ENCODE results near the gene DCAF8L2.
A peak's percentile ranks its signal among the peaks of the same experiment; 100 is the strongest.
"Not testable (repeated sequence)": the region's sequence is repeated elsewhere in the genome, so short reads cannot be mapped to it uniquely, and the experiment has no call there.

The DCAF8L2 gene

DNA sequence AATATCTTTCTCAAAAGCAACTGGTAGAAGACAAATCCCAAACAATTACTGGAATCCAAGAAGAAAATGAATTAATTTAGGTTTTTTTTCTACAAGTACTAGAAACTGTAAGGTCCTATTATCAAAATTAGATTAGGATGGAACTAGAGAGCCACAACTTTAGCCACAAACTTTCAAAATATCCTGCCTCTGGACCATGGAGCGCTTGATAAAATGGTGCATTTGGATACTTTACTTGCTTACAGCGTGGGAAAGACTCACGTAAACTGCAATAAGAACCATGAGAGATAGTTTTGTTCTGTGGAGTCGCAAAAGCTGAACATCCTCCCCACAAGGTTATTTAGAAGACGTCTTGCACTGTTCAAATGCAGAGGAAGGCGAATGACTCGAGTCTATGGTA lies at the start of gene DCAF8L2:
Gene DCAF8L2, plus strand, starts transcription at position 301 of the 400 bp plus-strand sequence. CDS start 156,552 bp downstream, outside the sequence.
- no peaks in the 10 kb centered on the region for H3K36me3 ChIP-seq (ENCODE audit: control insufficient read depth in 2 of 2, insufficient read depth in 1 of 2, low read length in 2 of 2)
- CTCF ChIA-PET: no interaction called here
- no peaks in the 10 kb centered on the region for H3K9me3 ChIP-seq (ENCODE audit: control insufficient read depth, insufficient read depth, low read depth, low read length)
- no peak for TF ChIP-seq ZNF785 (tag by site-specific recombination; IDR thresholded peaks at IDR 0.05)
- no peak for TF ChIP-seq OVOL3 (tag by site-specific recombination; IDR thresholded peaks at IDR 0.05)
- no peak for TF ChIP-seq ZNF398 (tag by site-specific recombination; IDR thresholded peaks at IDR 0.05)
- no peak for TF ChIP-seq TSHZ1 (tag by site-specific recombination; IDR thresholded peaks at IDR 0.05; ENCODE audit: borderline replicate concordance)
- TF ChIP-seq ZNF423 (tag by site-specific recombination; IDR thresholded peaks at IDR 0.05): no peak
- no peak for TF ChIP-seq ZNF223 (tag by site-specific recombination; IDR thresholded peaks at IDR 0.05)
- TF ChIP-seq ZNF24 (tag by site-specific recombination; IDR thresholded peaks at IDR 0.05): no peak
- no peak for TF ChIP-seq ZBTB1 (tag by site-specific recombination; IDR thresholded peaks at IDR 0.05)
- no peak for TF ChIP-seq ZNF202 (tag by site-specific recombination; IDR thresholded peaks at IDR 0.05; ENCODE audit: borderline replicate concordance)
- no peak for TF ChIP-seq ZNF211 (tag by site-specific recombination; IDR thresholded peaks at IDR 0.05; ENCODE audit: low read depth)
- TF ChIP-seq, protein P1, sequence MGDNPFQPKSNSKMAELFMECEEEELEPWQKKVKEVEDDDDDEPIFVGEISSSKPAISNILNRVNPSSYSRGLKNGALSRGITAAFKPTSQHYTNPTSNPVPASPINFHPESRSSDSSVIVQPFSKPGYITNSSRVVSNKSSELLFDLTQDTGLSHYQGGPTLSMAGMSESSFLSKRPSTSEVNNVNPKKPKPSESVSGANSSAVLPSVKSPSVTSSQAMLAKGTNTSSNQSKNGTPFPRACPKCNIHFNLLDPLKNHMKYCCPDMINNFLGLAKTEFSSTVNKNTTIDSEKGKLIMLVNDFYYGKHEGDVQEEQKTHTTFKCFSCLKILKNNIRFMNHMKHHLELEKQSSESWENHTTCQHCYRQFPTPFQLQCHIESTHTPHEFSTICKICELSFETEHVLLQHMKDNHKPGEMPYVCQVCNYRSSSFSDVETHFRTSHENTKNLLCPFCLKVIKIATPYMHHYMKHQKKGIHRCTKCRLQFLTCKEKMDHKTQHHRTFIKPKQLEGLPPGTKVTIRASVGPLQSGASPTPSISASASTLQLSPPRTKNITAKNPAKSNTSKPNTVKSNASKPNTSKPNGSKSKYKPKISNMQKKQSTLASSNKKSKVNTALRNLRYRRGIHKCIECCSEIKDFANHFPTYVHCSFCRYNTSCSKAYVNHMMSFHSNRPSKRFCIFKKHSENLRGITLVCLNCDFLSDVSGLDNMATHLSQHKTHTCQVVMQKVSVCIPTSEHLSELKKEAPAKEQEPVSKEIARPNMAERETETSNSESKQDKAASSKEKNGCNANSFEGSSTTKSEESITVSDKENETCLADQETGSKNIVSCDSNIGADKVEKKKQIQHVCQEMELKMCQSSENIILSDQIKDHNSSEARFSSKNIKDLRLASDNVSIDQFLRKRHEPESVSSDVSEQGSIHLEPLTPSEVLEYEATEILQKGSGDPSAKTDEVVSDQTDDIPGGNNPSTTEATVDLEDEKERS (tag by site-specific recombination; IDR thresholded peaks at IDR 0.05): no peak
- TF ChIP-seq, protein P2, sequence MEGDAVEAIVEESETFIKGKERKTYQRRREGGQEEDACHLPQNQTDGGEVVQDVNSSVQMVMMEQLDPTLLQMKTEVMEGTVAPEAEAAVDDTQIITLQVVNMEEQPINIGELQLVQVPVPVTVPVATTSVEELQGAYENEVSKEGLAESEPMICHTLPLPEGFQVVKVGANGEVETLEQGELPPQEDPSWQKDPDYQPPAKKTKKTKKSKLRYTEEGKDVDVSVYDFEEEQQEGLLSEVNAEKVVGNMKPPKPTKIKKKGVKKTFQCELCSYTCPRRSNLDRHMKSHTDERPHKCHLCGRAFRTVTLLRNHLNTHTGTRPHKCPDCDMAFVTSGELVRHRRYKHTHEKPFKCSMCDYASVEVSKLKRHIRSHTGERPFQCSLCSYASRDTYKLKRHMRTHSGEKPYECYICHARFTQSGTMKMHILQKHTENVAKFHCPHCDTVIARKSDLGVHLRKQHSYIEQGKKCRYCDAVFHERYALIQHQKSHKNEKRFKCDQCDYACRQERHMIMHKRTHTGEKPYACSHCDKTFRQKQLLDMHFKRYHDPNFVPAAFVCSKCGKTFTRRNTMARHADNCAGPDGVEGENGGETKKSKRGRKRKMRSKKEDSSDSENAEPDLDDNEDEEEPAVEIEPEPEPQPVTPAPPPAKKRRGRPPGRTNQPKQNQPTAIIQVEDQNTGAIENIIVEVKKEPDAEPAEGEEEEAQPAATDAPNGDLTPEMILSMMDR (tag by site-specific recombination; IDR thresholded peaks at IDR 0.05): no peak
- TF ChIP-seq SALL2 (tag by site-specific recombination; IDR thresholded peaks at IDR 0.05; ENCODE audit: borderline replicate concordance): no peak
- TF ChIP-seq ZNF169 (tag by site-specific recombination; IDR thresholded peaks at IDR 0.05): no peak
- POLR2A ChIA-PET: no interaction called here
- H3K4me3 ChIP-seq (ENCODE audit: low read depth, low read length): no peak within 1 kb of the TSS
- no peak within 1 kb of the TSS for H3K27ac ChIP-seq (ENCODE audit: extremely low read depth, low read depth, low read length)
- H3K4me1 ChIP-seq (ENCODE audit: control insufficient read depth, insufficient read depth, low read length): no peaks in the 10 kb centered on the region

DNA sequence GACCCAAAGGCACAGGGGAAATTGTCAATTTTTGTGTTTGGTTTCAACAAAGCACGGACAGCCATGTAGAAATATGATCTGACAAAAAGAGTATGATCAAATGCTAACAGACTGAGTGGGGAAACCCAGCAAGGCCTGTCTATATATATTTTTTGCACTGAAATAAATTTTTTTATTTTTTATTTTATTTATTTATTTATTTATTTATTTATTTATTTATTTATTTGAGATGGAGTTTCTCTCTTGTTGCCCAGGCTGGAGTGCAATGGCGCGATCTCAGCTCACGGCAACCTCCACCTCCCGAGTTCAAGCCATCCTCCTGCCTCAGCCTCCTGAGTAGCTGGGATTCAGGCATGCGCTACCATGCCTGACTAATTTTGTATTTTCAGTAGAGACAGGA lies 49.0 kb upstream of the DCAF8L2 start:
- POLR2A ChIA-PET; H3K27ac ChIP-seq (ENCODE audit: extremely low read depth, low read depth, low read length); H3K36me3 ChIP-seq (ENCODE audit: control insufficient read depth in 2 of 2, insufficient read depth in 1 of 2, low read length in 2 of 2); H3K9me3 ChIP-seq (ENCODE audit: control insufficient read depth, insufficient read depth, low read depth, low read length); H3K4me1 ChIP-seq (ENCODE audit: control insufficient read depth, insufficient read depth, low read length); H3K4me3 ChIP-seq (ENCODE audit: low read depth, low read length); CTCF ChIA-PET: not testable (repeated sequence)
- TF ChIP-seq, protein P3, sequence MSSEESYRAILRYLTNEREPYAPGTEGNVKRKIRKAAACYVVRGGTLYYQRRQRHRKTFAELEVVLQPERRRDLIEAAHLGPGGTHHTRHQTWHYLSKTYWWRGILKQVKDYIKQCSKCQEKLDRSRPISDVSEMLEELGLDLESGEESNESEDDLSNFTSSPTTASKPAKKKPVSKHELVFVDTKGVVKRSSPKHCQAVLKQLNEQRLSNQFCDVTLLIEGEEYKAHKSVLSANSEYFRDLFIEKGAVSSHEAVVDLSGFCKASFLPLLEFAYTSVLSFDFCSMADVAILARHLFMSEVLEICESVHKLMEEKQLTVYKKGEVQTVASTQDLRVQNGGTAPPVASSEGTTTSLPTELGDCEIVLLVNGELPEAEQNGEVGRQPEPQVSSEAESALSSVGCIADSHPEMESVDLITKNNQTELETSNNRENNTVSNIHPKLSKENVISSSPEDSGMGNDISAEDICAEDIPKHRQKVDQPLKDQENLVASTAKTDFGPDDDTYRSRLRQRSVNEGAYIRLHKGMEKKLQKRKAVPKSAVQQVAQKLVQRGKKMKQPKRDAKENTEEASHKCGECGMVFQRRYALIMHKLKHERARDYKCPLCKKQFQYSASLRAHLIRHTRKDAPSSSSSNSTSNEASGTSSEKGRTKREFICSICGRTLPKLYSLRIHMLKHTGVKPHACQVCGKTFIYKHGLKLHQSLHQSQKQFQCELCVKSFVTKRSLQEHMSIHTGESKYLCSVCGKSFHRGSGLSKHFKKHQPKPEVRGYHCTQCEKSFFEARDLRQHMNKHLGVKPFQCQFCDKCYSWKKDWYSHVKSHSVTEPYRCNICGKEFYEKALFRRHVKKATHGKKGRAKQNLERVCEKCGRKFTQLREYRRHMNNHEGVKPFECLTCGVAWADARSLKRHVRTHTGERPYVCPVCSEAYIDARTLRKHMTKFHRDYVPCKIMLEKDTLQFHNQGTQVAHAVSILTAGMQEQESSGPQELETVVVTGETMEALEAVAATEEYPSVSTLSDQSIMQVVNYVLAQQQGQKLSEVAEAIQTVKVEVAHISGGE (tag by site-specific recombination; conservative IDR thresholded peaks at IDR 0.05; ENCODE audit: low read depth): peak; percentile 63
- TF ChIP-seq ZNF558 (tag by site-specific recombination; IDR thresholded peaks at IDR 0.05): peak; percentile 24; the same call in 1 of the 2 replicates

Measured in HEK293 (cell line).